IMR-90 (cell line): ENCODE results near the gene ARHGEF39. TPM values are rescaled to one million over a fixed set of nuclear protein-coding genes. Genes with fewer than 3 reads are reported as not detected.

Experiments used
- ATAC-seq: fragments of 200-7000 bp; cut with Tn5 transposase; 2 replicates; pipeline ENCODE4 v1.9.1; 2020; ENCODE audit warnings: low read depth, mild to moderate bottlenecking, moderate library complexity
- BruUV-seq: library from RNA; stranded (reverse); fragments of 400-500 nt; replicated peaks from 2 replicates; lab custom pipeline; 2021; lab: Mats Ljungman, UMichigan
- CTCF ChIA-PET: fragments of 300-600 bp; formaldehyde crosslinking; extraction: SDS; loops from one replicate; lab custom pipeline; 2021; ENCODE audit warnings: antibody characterized with exemption; lab: Yijun Ruan, JAX
- POLR2A ChIA-PET: fragments of 300-600 bp; sonication (Branson Sonifier 250); formaldehyde crosslinking; loops from one replicate; lab custom pipeline; 2022; ENCODE audit warnings: antibody characterized with exemption; ENCODE audit not compliant: unreplicated experiment; lab: Charles Lee
- DNase-seq: peaks from one replicate; pipeline ENCODE4 v3.0.0; 2013
- H2AFZ ChIP-seq: replicated peaks from 2 replicates; pipeline ENCODE3; 2013; ENCODE audit warnings: low read length, mild to moderate bottlenecking; ENCODE audit not compliant: poor library complexity
- H2AK5ac ChIP-seq: 2 replicates; pipeline ENCODE4 v1.6.1; 2013; ENCODE audit warnings: low read depth, low read length, inconsistent platforms
- H2AK9ac ChIP-seq: replicated peaks from 2 replicates; pipeline ENCODE3; 2013; ENCODE audit warnings: mild to moderate bottlenecking, low read depth, low read length, moderate library complexity; ENCODE audit not compliant: poor library complexity
- H2BK120ac ChIP-seq: 2 replicates; pipeline ENCODE4 v1.6.1; 2013; ENCODE audit warnings: low read depth, low read length, inconsistent platforms
- H2BK15ac ChIP-seq: 3 replicates; pipeline ENCODE4 v1.6.1; 2013; ENCODE audit warnings: low read depth, low read length, inconsistent platforms
- H2BK20ac ChIP-seq: 2 replicates; pipeline ENCODE4 v1.6.1; 2013; ENCODE audit warnings: low read depth, mild to moderate bottlenecking, inconsistent platforms, low read length, moderate library complexity
- H2BK5ac ChIP-seq: 2 replicates; pipeline ENCODE4 v1.6.1; 2013; ENCODE audit warnings: mild to moderate bottlenecking, low read depth, low read length, inconsistent platforms; ENCODE audit not compliant: poor library complexity, severe bottlenecking
- H3K14ac ChIP-seq: replicated peaks from 2 replicates; pipeline ENCODE4 v1.6.1; 2013; ENCODE audit warnings: low read depth, low read length, inconsistent platforms
- H3K18ac ChIP-seq: 2 replicates; pipeline ENCODE4 v1.6.1; 2013; ENCODE audit warnings: low read depth, low read length, control low read depth
- H3K23ac ChIP-seq: 2 replicates; pipeline ENCODE4 v1.6.1; 2013; ENCODE audit warnings: low read depth, low read length, inconsistent platforms
- H3K27ac ChIP-seq: 2 replicates; pipeline ENCODE4 v1.5.1; 2013; ENCODE audit warnings: mild to moderate bottlenecking, control low read depth, low read length; ENCODE audit not compliant: insufficient read depth
- H3K27me3 ChIP-seq: 2 replicates; pipeline ENCODE4 v1.6.1; 2013; ENCODE audit warnings: low read length; ENCODE audit not compliant: control insufficient read depth, insufficient read depth
- H3K36me3 ChIP-seq: 2 replicates; pipeline ENCODE4 v1.6.1; 2013; ENCODE audit warnings: low read length, mixed read lengths; ENCODE audit not compliant: control insufficient read depth, insufficient read depth
- H3K4ac ChIP-seq: 2 replicates; pipeline ENCODE4 v1.6.1; 2013; ENCODE audit warnings: low read depth, low read length, inconsistent platforms
- H3K4me1 ChIP-seq: 2 replicates; pipeline ENCODE4 v1.6.1; 2013; ENCODE audit warnings: low read length, mixed read lengths; ENCODE audit not compliant: control insufficient read depth, insufficient read depth
- H3K4me2 ChIP-seq: 2 replicates; pipeline ENCODE4 v1.6.1; 2013; ENCODE audit warnings: low read depth, mild to moderate bottlenecking, control low read depth, low read length, moderate library complexity
- H3K4me3 ChIP-seq: 2 replicates; pipeline ENCODE4 v1.5.1; 2013; ENCODE audit warnings: low read depth, mild to moderate bottlenecking, control low read depth, low read length, moderate library complexity; ENCODE audit not compliant: insufficient read depth
- H3K56ac ChIP-seq: 2 replicates; pipeline ENCODE4 v1.6.1; 2013; ENCODE audit warnings: low read length, inconsistent platforms; ENCODE audit not compliant: insufficient read depth; ENCODE audit errors: extremely low read depth
- H3K79me1 ChIP-seq, 2 experiments: 2 replicates each; pipeline ENCODE4 v1.6.1; 2013; ENCODE audit warnings: low read length in 2 of 2, inconsistent platforms in 1 of 2, low read depth in 1 of 2
- H3K9ac ChIP-seq: 2 replicates; pipeline ENCODE4 v1.6.1; 2013; ENCODE audit warnings: low read depth, low read length, control low read depth
- H3K9me1 ChIP-seq: 2 replicates; pipeline ENCODE4 v1.6.1; 2013; ENCODE audit warnings: low read length, inconsistent platforms; ENCODE audit not compliant: insufficient read depth
- H3K9me3 ChIP-seq: 2 replicates; pipeline ENCODE4 v1.6.1; 2013; ENCODE audit warnings: low read length; ENCODE audit not compliant: control insufficient read depth, insufficient read depth
- H4K20me1 ChIP-seq: 2 replicates; pipeline ENCODE4 v1.6.1; 2013; ENCODE audit warnings: low read length, inconsistent platforms; ENCODE audit not compliant: insufficient read depth
- H4K5ac ChIP-seq: 2 replicates; pipeline ENCODE4 v1.6.1; 2013; ENCODE audit warnings: mild to moderate bottlenecking, low read depth, low read length, control low read depth
- H4K8ac ChIP-seq, 2 experiments: 2 replicates each; pipeline ENCODE4 v1.6.1; 2013; ENCODE audit warnings: low read depth in 2 of 2, low read length in 2 of 2, control low read depth in 1 of 2, inconsistent platforms in 1 of 2
- H4K91ac ChIP-seq: 2 replicates; pipeline ENCODE4 v1.6.1; 2013; ENCODE audit warnings: low read depth, low read length, inconsistent platforms; ENCODE audit not compliant: insufficient read depth
- BHLHE40 ChIP-seq: fragments of 150-350 bp; IDR thresholded peaks from 2 replicates; pipeline ENCODE4 v1.6.1; 2016; ENCODE audit warnings: mild to moderate bottlenecking, low read depth, low read length
- CEBPB ChIP-seq: IDR thresholded peaks from 2 replicates; pipeline ENCODE4 v1.6.1; 2012; ENCODE audit warnings: low read depth, low read length, improper control_type of control experiment
- CHD1 ChIP-seq: IDR thresholded peaks from 2 replicates; pipeline ENCODE4 v1.6.1; 2012; ENCODE audit warnings: low read depth, low read length, improper control_type of control experiment
- CTCF ChIP-seq: conservative IDR thresholded peaks from 2 replicates; pipeline ENCODE4 v1.5.1; 2012; ENCODE audit warnings: mild to moderate bottlenecking, low read depth, low read length, improper control_type of control experiment
- ELK1 ChIP-seq: fragments of 150-350 bp; IDR thresholded peaks from 2 replicates; pipeline ENCODE4 v1.6.1; 2016; ENCODE audit warnings: low read depth, mild to moderate bottlenecking, low read length, moderate library complexity, borderline replicate concordance
- FOS ChIP-seq: fragments of 150-350 bp; IDR thresholded peaks from 2 replicates; pipeline ENCODE4 v1.6.1; 2016; ENCODE audit warnings: low read depth, low read length
- MAFK ChIP-seq: IDR thresholded peaks from 2 replicates; pipeline ENCODE4 v1.6.1; 2012; ENCODE audit warnings: low read depth, low read length, improper control_type of control experiment
- MAZ ChIP-seq: IDR thresholded peaks from 2 replicates; pipeline ENCODE4 v1.6.1; 2012; ENCODE audit warnings: low read depth, mild to moderate bottlenecking, low read length, improper control_type of control experiment, moderate library complexity, borderline replicate concordance
- MXI1 ChIP-seq: IDR thresholded peaks from 2 replicates; pipeline ENCODE4 v1.6.1; 2012; ENCODE audit warnings: low read depth, mild to moderate bottlenecking, low read length, moderate library complexity, borderline replicate concordance
- NFE2L2 ChIP-seq: fragments of 150-350 bp; IDR thresholded peaks from 2 replicates; pipeline ENCODE4 v1.6.1; 2016; ENCODE audit warnings: low read depth, mild to moderate bottlenecking, low read length
- POLR2A ChIP-seq: IDR thresholded peaks from 2 replicates; pipeline ENCODE4 v1.6.1; 2012; ENCODE audit warnings: mild to moderate bottlenecking, low read depth, low read length
- RAD21 ChIP-seq: IDR thresholded peaks from 2 replicates; pipeline ENCODE4 v1.6.1; 2012; ENCODE audit warnings: low read length, improper control_type of control experiment
- RCOR1 ChIP-seq: IDR thresholded peaks from 2 replicates; pipeline ENCODE4 v1.6.1; 2012; ENCODE audit warnings: mild to moderate bottlenecking, low read length, improper control_type of control experiment; ENCODE audit not compliant: insufficient replicate concordance
- RFX5 ChIP-seq: IDR thresholded peaks from 2 replicates; pipeline ENCODE4 v1.8.0; 2012; ENCODE audit warnings: low read depth, mild to moderate bottlenecking, low read length, moderate library complexity
- SMC3 ChIP-seq: fragments of 150-350 bp; IDR thresholded peaks from 2 replicates; pipeline ENCODE4 v1.6.1; 2016; ENCODE audit warnings: low read depth, mild to moderate bottlenecking, antibody characterized with exemption, low read length, moderate library complexity
- USF2 ChIP-seq: fragments of 150-350 bp; IDR thresholded peaks from 2 replicates; pipeline ENCODE4 v1.6.1; 2017; ENCODE audit warnings: mild to moderate bottlenecking, antibody characterized with exemption, low read length, low read depth
- WGBS, 2 experiments: methylation state at CpG; one replicate each; pipeline versions ENCODE4 v1.1.5 to v1.1.7; 2013; ENCODE audit warnings: missing lambda C conversion rate in 2 of 2; ENCODE audit not compliant: insufficient read length in 1 of 2; ENCODE audit errors: extremely low coverage in 2 of 2; 5-methylcytosine and 5-hydroxymethylcytosine counted together
- dilution Hi-C: fragments of 300-500 bp; cut with HindIII; formaldehyde crosslinking; loops from one replicate; pipeline ENCODE4 v1.14.3; 2018; ENCODE audit warnings: low sequenced_read_pairs; ENCODE audit not compliant: unreplicated experiment
- in situ Hi-C: fragments of 300-500 bp; cut with MboI; formaldehyde crosslinking; loops from 3 replicates; pipeline ENCODE4 v1.14.3; 2019; ENCODE audit warnings: low sequenced_read_pairs, inconsistent platforms, mixed read lengths
- intact Hi-C: fragments of 100-400 bp; cut with micrococcal nuclease; formaldehyde crosslinking; loops from 2 replicates; pipeline ENCODE4 v1.10.0; 2022
- polyA plus RNA-seq, 3 experiments: library from polyadenylated mRNA; depleted of rRNA; stranded (reverse); fragments of >200 nt; gene quantifications; 2 replicates each; pipeline ENCODE4 v1.2.3, GENCODE V29; 2012; ENCODE audit warnings: low replicate concordance in 1 of 3
- total RNA-seq: library from RNA; depleted of rRNA; stranded (reverse); fragments of >200 nt; gene quantifications from 2 replicates; pipeline ENCODE4 v1.2.3, GENCODE V29; 2012

The ARHGEF39 gene
- total and polyA plus RNA-seq, 2 of the 4 experiments (the other 2 are of a cell fraction) = 2.5 to 2.8 TPM

- no peak overlapping the region for H3K4ac ChIP-seq
- no peak overlapping the region for H2BK5ac ChIP-seq
- CTCF ChIA-PET = no interaction called here
- no peak overlapping the region for H2AK9ac ChIP-seq
- peaks cover 5% of the 10 kb centered on the region; the same call in 1 of the 2 replicates for H3K4me1 ChIP-seq
- intact Hi-C loops = no loop called here
- no peak overlapping the region for H3K9ac ChIP-seq
- no peak overlapping the region for H3K27ac ChIP-seq
- in situ Hi-C loops = no loop called here
- no peaks in the 10 kb centered on the region for H3K9me3 ChIP-seq
- H3K27me3 ChIP-seq = no peaks in the 10 kb centered on the region
- no peak overlapping the region for H4K5ac ChIP-seq
- no peak overlapping the region for H2BK20ac ChIP-seq
- H4K8ac ChIP-seq = no peak overlapping the region
- no peak overlapping the region for H3K18ac ChIP-seq
- DNase-seq (no peak), ATAC-seq (no peak)
- no peak overlapping the region for H2BK15ac ChIP-seq
- H4K91ac ChIP-seq = no peak overlapping the region
- POLR2A ChIA-PET = no interaction called here
- H2BK120ac ChIP-seq = no peak overlapping the region
- dilution Hi-C loops = no loop called here
- no peak overlapping the region for H2AFZ ChIP-seq
- H3K79me1 ChIP-seq = peaks cover 32 to 70% of the 10 kb centered on the region in 2 experiments
- H3K14ac ChIP-seq = no peak overlapping the region
- no peak for TF ChIP-seq RAD21
- TF ChIP-seq POLR2A = no peak
- TF ChIP-seq CHD1 = no peak
- TF ChIP-seq RCOR1 = no peak
- TF ChIP-seq SMC3 = no peak
- TF ChIP-seq ELK1 = no peak
- TF ChIP-seq FOS = no peak
- TF ChIP-seq MAFK = no peak
- TF ChIP-seq CEBPB = no peak
- TF ChIP-seq USF2 = no peak
- no peak for TF ChIP-seq CTCF
- TF ChIP-seq MAZ = no peak
- no peak for TF ChIP-seq MXI1
- no peak for TF ChIP-seq BHLHE40
- no peak for TF ChIP-seq NFE2L2
- TF ChIP-seq RFX5 = no peak
- H3K56ac ChIP-seq = no peak overlapping the region
- H3K36me3 ChIP-seq = peaks cover 87% of the 10 kb centered on the region
- BruUV-seq = no TSS peak
- H3K4me3 ChIP-seq = no peak overlapping the region
- no peak overlapping the region for H3K23ac ChIP-seq
- no peak overlapping the region for H3K4me2 ChIP-seq
- H2AK5ac ChIP-seq = no peak overlapping the region
- 84% methylated on average over 3 of the region's 11 CpGs; no CpG with 5 or more reads in 1 of the 2 experiments for WGBS, 2 experiments
- H3K9me1 ChIP-seq = peaks cover 16% of the 10 kb centered on the region
- H4K20me1 ChIP-seq = peaks cover 31% of the 10 kb centered on the region
Measured at GRCh38 chr9:35700031-35700430, 35.0 kb upstream of the ARHGEF39 start.
